ENCODE results near the gene IL1RAP.

- TF ChIP-seq CTCF (IDR thresholded peaks at IDR 0.05; ENCODE audit: low read depth, low read length): no peak
- TF ChIP-seq POLR2A (IDR thresholded peaks at IDR 0.05; ENCODE audit: extremely low read depth, insufficient read length): no peak
- TF ChIP-seq, protein P1, sequence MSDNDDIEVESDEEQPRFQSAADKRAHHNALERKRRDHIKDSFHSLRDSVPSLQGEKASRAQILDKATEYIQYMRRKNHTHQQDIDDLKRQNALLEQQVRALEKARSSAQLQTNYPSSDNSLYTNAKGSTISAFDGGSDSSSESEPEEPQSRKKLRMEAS (IDR thresholded peaks at IDR 0.05; ENCODE audit: low read depth, low read length): no peak
- TF ChIP-seq MYC (IDR thresholded peaks at IDR 0.05; ENCODE audit: low read depth, low read length): no peak
Measured at GRCh38 chr3:190491533-190492054, 22.3 kb upstream of the IL1RAP start.
